ENCODE measurements around the gene SMLR1. TPM values are rescaled to one million over a fixed set of nuclear protein-coding genes. Genes with fewer than 3 reads are reported as not detected.

SMLR1 gene
- total and polyA plus RNA-seq, 2 donors (not counting 3 experiments of a cell fraction or from before 2014, with no cell fraction given), result not detected

GRCh38 chr6:130863415-130864230, 36.4 kb downstream of the SMLR1 start:
- Histone ChIP-seq H3K27ac (ENCODE audit: insufficient read depth, low read depth, low read length) (no peak overlapping the region), H3K4me3 (replicated peaks in 1 of 3; ENCODE audit: insufficient read depth in 1 of 3, low read depth in 1 of 3, low read length in 3 of 3) (no peak overlapping the region), H3K4me2 (ENCODE audit: insufficient read depth, low read length) (no peak overlapping the region), H3K27me3 (ENCODE audit: control insufficient read depth in 2 of 2, insufficient read depth in 2 of 2, low read length in 2 of 2) (no peaks in the 10 kb centered on the region), H3K4me1 (ENCODE audit: control insufficient read depth, extremely low read depth, insufficient read depth, low read length) (no peaks in the 10 kb centered on the region), H3K36me3 (ENCODE audit: control insufficient read depth in 2 of 2, extremely low read depth in 1 of 2, insufficient read depth in 2 of 2, low read length in 2 of 2) (peaks cover 0 to 3% of the 10 kb centered on the region in 2 experiments), H4K20me1 (replicated peaks; ENCODE audit: control insufficient read depth, extremely low read depth, insufficient read depth, low read length) (no peaks in the 10 kb centered on the region), H3K9me1 (replicated peaks; ENCODE audit: control insufficient read depth, extremely low read depth, insufficient read depth, low read length) (no peaks in the 10 kb centered on the region), H3K9me3 (replicated peaks; ENCODE audit: control insufficient read depth, insufficient read depth, low read length) (no peaks in the 10 kb centered on the region), H3K79me2 (ENCODE audit: control insufficient read depth, insufficient read depth, low read length) (no peaks in the 10 kb centered on the region), H2AFZ (ENCODE audit: low read depth, low read length) (no peak overlapping the region), H3K9ac (replicated peaks; ENCODE audit: extremely low read depth, insufficient read depth, low read length) (no peak overlapping the region)
- dilution Hi-C loops (cut with MboI; ENCODE audit: extremely low pct_ligation_motif_present, low sequenced_read_pairs), result no loop called here
- POLR2A ChIA-PET, result no interaction called here
- BruUV-seq (replicated peaks), result no TSS peak
- no peak for TF ChIP-seq EZH2 (IDR thresholded peaks at IDR 0.05; ENCODE audit: borderline replicate concordance, low read depth, low read length, severe bottlenecking)
- no peak for TF ChIP-seq FOS (IDR thresholded peaks at IDR 0.05; ENCODE audit: borderline replicate concordance, insufficient read depth, low read length)
- no peak for TF ChIP-seq JUN (IDR thresholded peaks at IDR 0.05; ENCODE audit: borderline replicate concordance, insufficient read depth, insufficient read length, low read depth)
- no peak for TF ChIP-seq GATA2 (IDR thresholded peaks at IDR 0.05; ENCODE audit: insufficient read depth, insufficient read length, low read depth, low read length)
- TF ChIP-seq POLR2AphosphoS5 (IDR thresholded peaks at IDR 0.05; ENCODE audit: insufficient read depth, low read depth, low read length), result no peak
- FAIRE-seq (no peak), DNase-seq (ENCODE audit: low read depth, low spot score) (no peak)
- CTCF ChIA-PET, result interaction anchor here (1.2 to 6.1 kb wide), 2 partner anchors 8 to 22 kb away, joined by 4 to 39 read pairs; no protein-coding TSS in a partner anchor
- intact Hi-C loops (cut with micrococcal nuclease), result no loop called here

GRCh38 chr6:130864344-130864743, 37.1 kb downstream of the SMLR1 start:
- POLR2A ChIA-PET, result no interaction called here
- no peaks in the 10 kb centered on the region for H3K4me1 ChIP-seq (ENCODE audit: control insufficient read depth, extremely low read depth, insufficient read depth, low read length)
- CTCF ChIA-PET, result interaction anchor here (6.1 kb wide), 1 partner anchor 7 kb away, joined by 39 read pairs; no protein-coding TSS in a partner anchor
- no peaks in the 10 kb centered on the region for H3K79me2 ChIP-seq (ENCODE audit: control insufficient read depth, insufficient read depth, low read length)
- no peak overlapping the region for H3K27ac ChIP-seq (ENCODE audit: insufficient read depth, low read depth, low read length)
- no TSS peak for BruUV-seq (replicated peaks)
- H3K9ac ChIP-seq (replicated peaks; ENCODE audit: extremely low read depth, insufficient read depth, low read length), result no peak overlapping the region
- intact Hi-C loops (cut with micrococcal nuclease), result no loop called here
- dilution Hi-C loops (cut with MboI; ENCODE audit: extremely low pct_ligation_motif_present, low sequenced_read_pairs), result no loop called here
- DNase-seq (ENCODE audit: low read depth, low spot score), result no peak
- no peaks in the 10 kb centered on the region for H3K9me3 ChIP-seq (replicated peaks; ENCODE audit: control insufficient read depth, insufficient read depth, low read length)
- H4K20me1 ChIP-seq (replicated peaks; ENCODE audit: control insufficient read depth, extremely low read depth, insufficient read depth, low read length), result no peaks in the 10 kb centered on the region
- H3K27me3 ChIP-seq (ENCODE audit: control insufficient read depth in 2 of 2, insufficient read depth in 2 of 2, low read length in 2 of 2), result no peaks in the 10 kb centered on the region
- H2AFZ ChIP-seq (ENCODE audit: low read depth, low read length), result no peak overlapping the region
- TF ChIP-seq MYC (IDR thresholded peaks at IDR 0.05; ENCODE audit: low read depth, low read length) (no peak), JUN (IDR thresholded peaks at IDR 0.05; ENCODE audit: borderline replicate concordance, insufficient read depth, insufficient read length, low read depth) (no peak), GATA2 (IDR thresholded peaks at IDR 0.05; ENCODE audit: insufficient read depth, insufficient read length, low read depth, low read length) (no peak), CTCF (IDR thresholded peaks at IDR 0.05; ENCODE audit: extremely low read depth in 1 of 2, insufficient read depth in 1 of 2, low read depth in 1 of 2, low read length in 2 of 2) (no peak), MAX (IDR thresholded peaks at IDR 0.05; ENCODE audit: insufficient read depth, insufficient read length) (no peak), EZH2 (IDR thresholded peaks at IDR 0.05; ENCODE audit: borderline replicate concordance, low read depth, low read length, severe bottlenecking) (no peak), POLR2AphosphoS5 (IDR thresholded peaks at IDR 0.05; ENCODE audit: insufficient read depth, low read depth, low read length) (no peak), POLR2A (IDR thresholded peaks at IDR 0.05; ENCODE audit: low read depth, low read length) (no peak), FOS (IDR thresholded peaks at IDR 0.05; ENCODE audit: borderline replicate concordance, insufficient read depth, low read length) (no peak)
- no peak for FAIRE-seq
- H3K4me3 ChIP-seq (replicated peaks in 1 of 3; ENCODE audit: insufficient read depth in 1 of 3, low read depth in 1 of 3, low read length in 3 of 3), result no peak overlapping the region
- H3K36me3 ChIP-seq (ENCODE audit: control insufficient read depth in 2 of 2, extremely low read depth in 1 of 2, insufficient read depth in 2 of 2, low read length in 2 of 2), result peaks cover 0 to 3% of the 10 kb centered on the region in 2 experiments
- H3K9me1 ChIP-seq (replicated peaks; ENCODE audit: control insufficient read depth, extremely low read depth, insufficient read depth, low read length), result no peaks in the 10 kb centered on the region
- no peak overlapping the region for H3K4me2 ChIP-seq (ENCODE audit: insufficient read depth, low read length)
